ENCODE results near the gene SYNRG. TPM values are rescaled to one million over a fixed set of nuclear protein-coding genes. Genes with fewer than 3 reads are reported as not detected.

SYNRG gene
- polyA plus RNA-seq, 1 of the 3 experiments (the other 2 are of a cell fraction): 8.9 TPM

GRCh38 chr17:37535906-37536305 is 73.3 kb downstream of the SYNRG start (continued):
- TF ChIP-seq FOXJ3 (CRISPR knock-in tag; IDR thresholded peaks at IDR 0.05) (no peak), FOXM1 (IDR thresholded peaks at IDR 0.05; ENCODE audit: low read depth) (no peak)

- WGBS (ENCODE audit: low lambda C conversion rate): 92% methylated on average over 3 of the region's 3 CpGs
- H3K36me3 ChIP-seq (replicated peaks in 1 of 2; ENCODE audit: control insufficient read depth in 1 of 2, insufficient read depth in 2 of 2, low read length in 1 of 2): peaks cover 60 to 68% of the 10 kb centered on the region in 2 experiments
- no peak for TF ChIP-seq GABPA (IDR thresholded peaks at IDR 0.05; ENCODE audit: low read depth)
- TF ChIP-seq TEAD4 (IDR thresholded peaks at IDR 0.05; ENCODE audit: borderline replicate concordance, insufficient read depth): no peak
- TF ChIP-seq RCOR1 (IDR thresholded peaks at IDR 0.05; ENCODE audit: low read length): no peak
- no peak for TF ChIP-seq EZH2phosphoT487 (IDR thresholded peaks at IDR 0.05; ENCODE audit: borderline replicate concordance, low read depth)
- H3K9me3 ChIP-seq: no peaks in the 10 kb centered on the region
- H2AFZ ChIP-seq (ENCODE audit: low read depth): no peak overlapping the region
- ChIA-PET CTCF (no interaction called here), POLR2A (no interaction called here)
- H3K4me1 ChIP-seq (ENCODE audit: control insufficient read depth in 1 of 2, insufficient read depth in 2 of 2, low read depth in 1 of 2, low read length in 1 of 2): no peaks in the 10 kb centered on the region
- H3K9me2 ChIP-seq: no peaks in the 10 kb centered on the region
- H3K4me2 ChIP-seq: no peak overlapping the region
- no peak overlapping the region for H3K9ac ChIP-seq
- H3K27me3 ChIP-seq (ENCODE audit: insufficient read depth): no peaks in the 10 kb centered on the region
- no peak overlapping the region for H3K4me3 ChIP-seq (ENCODE audit: low read depth in 2 of 2, low read length in 1 of 2)
- H3F3A ChIP-seq (replicated peaks; ENCODE audit: insufficient read depth): no peaks in the 10 kb centered on the region
- H4K20me1 ChIP-seq (ENCODE audit: insufficient read depth): no peaks in the 10 kb centered on the region
- DNase-seq: no peak
- no peak overlapping the region for H3K27ac ChIP-seq (ENCODE audit: low read depth in 2 of 2, low read length in 1 of 2)
- no peaks in the 10 kb centered on the region for H3K79me2 ChIP-seq (ENCODE audit: insufficient read depth)
These were observed 76.5 kb downstream of the SYNRG start for GRCh38 chr17:37532756-37533155.

- no peak for DNase-seq
- ChIA-PET POLR2A (no interaction called here), CTCF (interaction anchor here (1.2 to 1.3 kb wide), 2 partner anchors 240 to 286 kb away, joined by 3 to 4 read pairs; no protein-coding TSS in a partner anchor)
- Histone ChIP-seq H3K4me3 (ENCODE audit: low read depth in 2 of 2, low read length in 1 of 2) (no peak overlapping the region), H3F3A (replicated peaks; ENCODE audit: insufficient read depth) (no peaks in the 10 kb centered on the region), H3K9ac (no peak overlapping the region), H3K4me2 (no peak overlapping the region), H4K20me1 (ENCODE audit: insufficient read depth) (no peaks in the 10 kb centered on the region), H3K27ac (ENCODE audit: low read depth in 2 of 2, low read length in 1 of 2) (no peak overlapping the region), H3K4me1 (ENCODE audit: control insufficient read depth in 1 of 2, insufficient read depth in 2 of 2, low read depth in 1 of 2, low read length in 1 of 2) (no peaks in the 10 kb centered on the region), H3K9me3 (no peaks in the 10 kb centered on the region), H2AFZ (ENCODE audit: low read depth) (no peak overlapping the region), H3K27me3 (ENCODE audit: insufficient read depth) (no peaks in the 10 kb centered on the region), H3K79me2 (ENCODE audit: insufficient read depth) (no peaks in the 10 kb centered on the region), H3K9me2 (no peaks in the 10 kb centered on the region), H3K36me3 (replicated peaks in 1 of 2; ENCODE audit: control insufficient read depth in 1 of 2, insufficient read depth in 2 of 2, low read length in 1 of 2) (peaks cover 51 to 58% of the 10 kb centered on the region in 2 experiments)
- 86% methylated on average over 4 of the region's 4 CpGs for WGBS (ENCODE audit: low lambda C conversion rate)
- TF ChIP-seq RFX5 (IDR thresholded peaks at IDR 0.05; ENCODE audit: low read length) (no peak), NFIC (IDR thresholded peaks at IDR 0.05; ENCODE audit: borderline replicate concordance) (no peak), USF2 (IDR thresholded peaks at IDR 0.05; ENCODE audit: borderline replicate concordance, low read depth, low read length) (no peak), YY1 (IDR thresholded peaks at IDR 0.05; ENCODE audit: low read depth) (no peak), TCF12 (IDR thresholded peaks at IDR 0.05) (no peak), NRF1 (IDR thresholded peaks at IDR 0.05; ENCODE audit: low read depth, low read length) (no peak), MEF2A (IDR thresholded peaks at IDR 0.05; ENCODE audit: borderline replicate concordance, low read depth) (no peak), PBX3 (IDR thresholded peaks at IDR 0.05) (no peak), IRF3 (IDR thresholded peaks at IDR 0.05; ENCODE audit: low read depth, low read length) (no peak), EZH2phosphoT487 (IDR thresholded peaks at IDR 0.05; ENCODE audit: borderline replicate concordance, low read depth) (no peak), RXRA (IDR thresholded peaks at IDR 0.05; ENCODE audit: borderline replicate concordance, low read depth) (no peak)
These were observed 78.8 kb downstream of the SYNRG start for GRCh38 chr17:37530420-37530819.

All from SK-N-SH (cell line).